GM19025 (cell line): ENCODE measurements around the gene PYDC1.
A peak's percentile ranks its signal among the peaks of the same experiment; 100 is the strongest.
"Not testable (repeated sequence)": the region's sequence is repeated elsewhere in the genome, so short reads cannot be mapped to it uniquely, and the experiment has no call there.

Experiments used
- ATAC-seq: cut with Tn5 transposase; IDR thresholded peaks from one replicate; pipeline ENCODE4 v1.9.1; 2021; ENCODE audit warnings: mild to moderate bottlenecking, low read depth, moderate library complexity; ENCODE audit not compliant: unreplicated experiment

PYDC1 gene

GRCh38 chr16:31216422-31217135 is at the start of gene PYDC1:
Gene PYDC1 (minus strand): TSS chr16:31217135. CDS start chr16:31217028, 107 bp downstream.
- ATAC-seq, result no peak

DNA sequence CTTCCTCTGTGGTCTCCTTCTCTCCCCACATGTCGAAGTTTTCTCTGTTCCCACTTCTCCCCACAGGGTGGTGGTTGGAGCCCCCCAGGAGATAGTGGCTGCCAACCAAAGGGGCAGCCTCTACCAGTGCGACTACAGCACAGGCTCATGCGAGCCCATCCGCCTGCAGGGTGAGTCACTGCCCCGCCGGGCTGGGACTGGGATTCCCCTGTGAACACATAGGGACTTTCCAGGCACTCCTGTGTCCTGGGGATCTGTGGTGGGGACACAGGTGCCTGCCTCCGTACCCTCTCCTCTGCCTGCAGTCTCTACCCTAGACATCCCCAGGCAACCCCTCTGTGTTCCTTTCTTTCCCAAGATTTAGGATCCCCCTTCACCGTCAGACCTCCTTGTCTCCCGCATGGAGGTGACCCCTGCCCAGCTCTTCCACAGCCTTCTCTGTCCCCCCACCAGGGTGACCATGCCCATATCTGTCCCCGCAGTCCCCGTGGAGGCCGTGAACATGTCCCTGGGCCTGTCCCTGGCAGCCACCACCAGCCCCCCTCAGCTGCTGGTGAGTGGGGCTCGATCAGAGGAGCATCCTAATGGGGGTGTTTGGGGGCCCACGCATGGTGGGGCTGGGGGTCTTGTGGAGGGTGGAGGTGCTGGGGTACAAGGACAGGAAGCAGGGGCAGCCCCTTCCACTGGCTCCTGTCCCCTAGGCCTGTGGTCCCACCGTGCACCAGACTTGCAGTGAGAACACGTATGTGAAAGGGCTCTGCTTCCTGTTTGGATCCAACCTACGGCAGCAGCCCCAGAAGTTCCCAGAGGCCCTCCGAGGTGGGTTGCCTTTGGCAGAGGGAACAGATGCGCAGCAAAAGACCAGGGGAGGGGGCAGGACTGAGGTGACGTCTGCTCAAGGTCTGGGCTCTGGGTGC is 48.7 kb upstream of the PYDC1 start:
- ATAC-seq, result peak; percentile 97

GRCh38 chr16:31262084-31262483 is 45.1 kb upstream of the PYDC1 start:
- no peak for ATAC-seq

DNA sequence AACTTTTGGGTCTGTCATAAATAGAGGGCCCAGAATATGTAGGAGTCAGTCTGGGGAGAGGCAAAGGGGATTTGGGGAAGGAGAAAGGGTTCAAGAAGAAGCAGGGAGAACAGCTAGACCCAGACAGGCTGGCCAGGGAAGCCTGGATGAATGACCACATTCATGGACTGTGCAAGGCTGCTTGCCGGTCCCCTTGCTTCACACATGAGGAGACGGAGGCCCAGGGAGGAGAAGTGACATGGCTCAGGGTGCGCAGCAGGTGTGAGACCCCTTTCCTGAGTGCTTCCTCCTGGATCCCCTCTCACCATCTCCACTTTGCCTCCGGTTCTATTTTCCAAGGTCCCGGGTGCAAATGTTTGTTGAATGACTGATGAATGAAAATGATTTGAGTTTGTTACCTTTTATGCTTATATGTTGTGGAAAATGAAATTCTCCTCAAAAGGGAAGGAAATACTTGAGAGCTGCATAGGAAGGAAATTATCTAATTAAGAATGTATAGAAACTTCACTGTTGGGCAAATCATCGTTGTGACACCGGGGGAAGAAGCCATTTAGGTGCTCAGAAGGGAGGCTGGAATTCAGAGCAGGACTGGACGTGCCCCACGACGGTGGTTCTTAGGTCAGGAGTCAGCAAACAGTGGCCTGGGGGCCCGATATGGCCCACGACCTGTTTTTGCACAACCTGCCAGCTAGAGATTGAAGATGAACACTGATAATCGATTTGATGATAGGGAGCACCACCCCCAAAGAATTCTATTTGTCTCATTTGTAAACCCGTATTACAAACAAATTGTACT is 43.4 kb upstream of the PYDC1 start:
- no peak for ATAC-seq

GRCh38 chr16:31258366-31258765 is 41.4 kb upstream of the PYDC1 start:
- ATAC-seq, result no peak

GRCh38 chr16:31256466-31256865 is 39.5 kb upstream of the PYDC1 start:
- no peak for ATAC-seq

DNA sequence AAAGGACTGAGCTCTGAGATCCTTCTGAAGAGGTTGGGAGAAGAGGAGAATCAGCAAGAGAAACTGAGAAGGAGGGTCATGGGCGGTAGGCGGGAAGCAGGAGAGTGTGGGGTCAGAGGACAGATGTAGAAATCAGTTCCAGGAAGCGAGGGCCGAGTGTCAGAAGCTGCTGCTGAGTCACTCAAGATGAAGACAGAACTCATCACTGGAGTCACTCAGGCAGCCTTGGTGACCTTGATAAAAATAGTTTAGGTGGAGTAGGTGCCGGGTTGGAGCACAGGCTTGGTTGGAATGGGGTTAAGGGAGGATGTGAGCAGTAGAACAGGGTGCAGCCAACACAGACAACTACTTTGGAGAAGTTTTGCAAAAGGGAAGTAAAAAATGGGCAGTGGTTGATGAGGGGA is 36.7 kb upstream of the PYDC1 start:
- no peak for ATAC-seq

DNA sequence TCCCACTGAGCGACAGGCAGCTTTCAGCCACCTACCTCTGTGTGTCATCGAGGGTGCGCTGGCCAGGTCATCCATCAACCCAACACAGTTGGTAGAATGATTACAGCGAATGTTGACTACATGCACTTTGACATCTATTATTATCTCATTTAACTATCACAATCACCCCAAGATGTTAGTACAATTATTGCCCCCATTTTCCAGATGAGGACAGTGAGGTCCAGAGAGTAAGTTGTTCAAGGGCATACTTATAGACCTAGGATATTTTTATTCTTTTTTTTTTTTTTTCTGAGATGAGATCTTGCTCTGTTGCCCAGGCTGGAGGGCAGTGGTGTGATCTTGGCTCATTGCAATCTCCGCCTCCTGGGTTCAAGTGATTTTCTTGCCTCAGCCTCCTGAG is 34.5 kb upstream of the PYDC1 start:
- ATAC-seq, result no peak

DNA sequence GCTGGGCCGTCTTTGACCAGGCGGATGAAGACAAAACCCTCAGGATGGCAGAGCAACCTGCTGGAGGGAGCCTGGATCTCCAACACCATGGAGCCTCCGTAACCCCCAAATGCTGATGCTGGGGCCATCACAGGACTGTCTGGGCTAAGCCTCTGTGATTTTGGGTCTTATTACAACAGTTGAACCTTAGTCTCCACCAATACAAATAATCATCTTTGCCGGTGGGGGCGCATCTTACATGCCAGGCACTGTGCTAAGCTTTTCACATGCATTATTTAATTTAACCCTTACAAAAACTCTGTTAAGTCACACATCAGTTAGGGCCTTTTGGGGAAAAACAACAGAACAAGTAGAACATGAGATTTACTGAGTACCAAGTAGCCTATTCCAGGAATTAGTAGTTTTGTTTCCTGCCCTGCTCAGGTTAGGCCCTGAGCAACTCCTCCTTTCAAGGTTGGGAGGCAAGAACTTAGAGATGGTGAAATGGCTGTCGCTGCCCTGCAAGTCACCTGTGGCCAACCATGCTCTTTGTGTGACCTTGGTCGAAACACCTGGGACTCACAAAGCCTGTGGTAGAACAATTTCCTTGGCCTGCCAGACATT is 33.9 kb upstream of the PYDC1 start:
- ATAC-seq, result no peak

DNA sequence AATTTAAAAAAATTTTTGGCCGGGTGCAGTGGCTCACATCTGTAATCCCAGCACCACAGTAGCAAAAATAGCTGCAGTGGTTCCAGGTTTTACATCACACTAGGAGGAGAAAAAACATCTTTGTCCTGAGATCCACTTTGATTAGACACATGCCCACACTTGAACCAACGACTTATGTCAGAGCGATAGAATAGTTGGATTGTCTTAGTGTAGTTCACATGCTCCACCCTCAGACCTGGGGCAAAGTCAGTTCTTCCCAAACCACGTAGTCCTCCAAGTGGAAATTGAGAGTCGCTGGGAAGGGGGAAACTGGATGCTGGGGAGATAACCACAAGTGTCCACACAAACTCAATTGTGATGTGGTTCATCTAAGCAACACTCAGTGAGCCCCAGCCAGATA is 31.4 kb upstream of the PYDC1 start:
- no peak for ATAC-seq

DNA sequence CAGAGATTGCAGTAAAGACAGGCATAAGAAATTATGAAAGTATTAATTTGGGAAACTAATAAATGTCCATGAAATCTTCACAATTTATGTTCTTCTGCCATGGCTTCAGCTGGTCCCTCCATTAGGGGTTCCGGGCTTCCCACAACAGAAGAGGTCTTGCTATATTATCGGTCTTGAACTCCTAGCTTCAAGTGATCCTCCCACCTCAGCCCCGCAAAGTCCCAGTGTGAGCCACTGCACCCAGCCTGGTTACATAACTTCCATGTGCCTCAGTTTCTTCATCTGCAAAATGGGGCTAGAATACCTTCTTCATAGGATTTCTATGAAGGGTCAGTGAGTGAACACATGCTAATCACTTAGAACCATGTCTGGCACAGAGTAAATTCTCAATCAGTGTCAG is 29.4 kb upstream of the PYDC1 start:
- ATAC-seq, result no peak

DNA sequence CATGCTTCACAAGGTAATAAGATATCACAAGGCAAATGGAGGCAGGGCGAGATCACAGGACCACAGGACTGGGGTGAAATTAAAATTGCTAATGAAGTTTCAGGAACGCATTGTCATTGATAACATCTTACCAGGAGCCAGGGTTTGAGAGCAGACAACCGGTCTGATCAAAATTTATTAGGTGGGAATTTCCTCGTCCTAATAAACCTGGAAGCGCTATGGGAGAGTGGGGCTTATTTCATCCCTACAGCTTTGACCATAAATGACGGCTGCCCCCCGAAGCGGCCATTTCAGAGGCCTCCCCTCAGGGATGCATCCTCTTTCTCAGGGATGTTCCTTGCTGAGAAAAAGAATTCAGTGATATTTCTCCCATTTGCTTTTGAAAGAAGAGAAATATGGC is 28.7 kb upstream of the PYDC1 start:
- not testable (repeated sequence) for ATAC-seq

GRCh38 chr16:31243734-31244670 is 27.1 kb upstream of the PYDC1 start:
- ATAC-seq, result no peak

DNA sequence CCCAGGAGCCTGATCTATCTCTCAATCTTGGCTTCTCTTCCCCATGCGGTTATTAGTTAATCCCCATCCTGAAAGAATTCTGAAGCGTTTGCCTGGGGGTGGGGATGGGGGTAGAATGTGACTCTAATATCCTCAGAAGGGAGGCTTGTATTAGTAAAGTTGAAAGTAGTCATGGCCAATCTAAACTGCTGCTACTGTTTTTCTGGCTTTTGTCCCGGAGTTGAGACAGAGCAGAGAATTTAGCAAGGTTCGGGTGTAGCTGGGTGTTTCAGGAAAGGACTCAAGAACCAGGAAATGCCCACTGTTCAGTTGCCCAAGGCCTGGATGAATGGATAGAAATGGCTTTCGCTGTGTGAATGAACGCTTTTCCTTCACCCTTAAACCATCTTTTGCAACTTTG is 25.3 kb upstream of the PYDC1 start:
- ATAC-seq, result no peak

GRCh38 chr16:31238041-31238440 is 21.1 kb upstream of the PYDC1 start:
- no peak for ATAC-seq

DNA sequence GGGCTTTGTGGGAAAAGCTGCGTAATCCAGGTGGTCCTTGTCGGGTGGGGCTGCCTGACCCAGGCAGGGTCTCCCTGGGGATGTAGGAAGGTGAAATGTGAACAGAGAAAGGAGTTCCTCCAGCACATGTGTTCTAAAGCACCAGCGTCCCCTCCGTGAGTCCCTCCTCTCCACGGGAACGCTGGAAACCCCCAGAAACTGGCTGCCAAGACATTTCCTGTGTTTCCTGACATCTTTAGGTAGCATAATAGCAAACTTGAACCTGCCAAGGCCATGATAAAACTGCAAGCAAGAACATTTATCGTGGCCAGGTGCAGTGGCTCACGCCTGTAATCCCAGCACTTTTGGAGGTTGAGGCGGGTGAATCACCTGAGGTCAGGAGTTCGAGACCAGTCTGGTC is 12.6 kb upstream of the PYDC1 start:
- no peak for ATAC-seq

DNA sequence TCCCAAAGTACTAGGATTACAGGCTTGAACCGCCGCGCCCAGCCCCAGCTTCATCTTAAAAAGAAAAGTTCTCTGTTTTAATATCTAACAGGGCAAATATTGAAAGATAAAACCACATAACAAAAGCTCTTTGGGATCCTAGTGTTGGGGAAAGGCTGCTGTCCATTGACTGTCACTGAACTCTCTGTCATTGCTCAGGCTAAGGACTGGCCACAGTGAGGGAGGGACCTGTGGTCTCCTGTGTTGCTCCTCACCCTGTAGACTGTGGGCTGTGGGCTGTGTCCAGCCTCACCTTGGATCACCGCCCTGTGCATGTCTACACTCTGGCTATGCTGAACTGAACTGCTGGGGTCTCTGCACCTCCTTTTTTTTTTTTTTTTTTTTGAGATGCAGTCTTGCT is 11.3 kb upstream of the PYDC1 start:
- ATAC-seq, result no peak

- ATAC-seq, result no peak
These were observed 8.3 kb upstream of the PYDC1 start for GRCh38 chr16:31225193-31225592.

GRCh38 chr16:31224092-31224955 is 7.4 kb upstream of the PYDC1 start:
- ATAC-seq, result no peak
